OCI-LY7 (cell line): Measurements from ENCODE around the gene MCTP2. TPM values are rescaled to one million over a fixed set of nuclear protein-coding genes. Genes with fewer than 3 reads are reported as not detected.

Experiments used
- BruUV-seq: library from RNA; stranded (reverse); fragments of 400-500 nt; replicated peaks from 2 replicates; lab custom pipeline; 2021; lab: Mats Ljungman, UMichigan
- CTCF ChIA-PET: fragments of 300-600 bp; sonication (Branson Sonifier 250); formaldehyde crosslinking; loops from one replicate; lab custom pipeline; 2022; ENCODE audit warnings: antibody characterized with exemption; ENCODE audit not compliant: unreplicated experiment; lab: Charles Lee
- POLR2A ChIA-PET: fragments of 300-600 bp; sonication (Branson Sonifier 250); formaldehyde crosslinking; loops from one replicate; lab custom pipeline; 2022; ENCODE audit warnings: antibody characterized with exemption; lab: Charles Lee
- DNase-seq: peaks from one replicate; pipeline ENCODE4 v3.0.0-alpha.2; 2015; ENCODE audit warnings: low spot score
- H2AFZ ChIP-seq: fragments of 200-600 bp; sonication (generic), shearing (Covaris generic); 2 replicates; pipeline ENCODE4 v1.6.1; 2014; ENCODE audit warnings: mild to moderate bottlenecking, antibody characterized with exemption, low read length, moderate library complexity
- H3K27ac ChIP-seq: fragments of 200-600 bp; sonication (generic); 2 replicates; pipeline ENCODE4 v1.5.1; 2014; ENCODE audit warnings: mixed run types, low read depth, mild to moderate bottlenecking, moderate library complexity, low read length, inconsistent platforms; ENCODE audit not compliant: poor library complexity, severe bottlenecking
- H3K36me3 ChIP-seq: fragments of 200-600 bp; sonication (generic); 2 replicates; pipeline ENCODE4 v1.6.1; 2014; ENCODE audit warnings: mild to moderate bottlenecking, antibody characterized with exemption, low read length, moderate library complexity, mixed read lengths; ENCODE audit not compliant: insufficient read depth
- H3K4me1 ChIP-seq: fragments of 200-600 bp; sonication (generic); 2 replicates; pipeline ENCODE4 v1.5.1; 2014; ENCODE audit warnings: mild to moderate bottlenecking, low read length; ENCODE audit not compliant: insufficient read depth, poor library complexity, severe bottlenecking
- H3K4me2 ChIP-seq: fragments of 200-600 bp; sonication (generic); 2 replicates; pipeline ENCODE4 v1.6.1; 2014; ENCODE audit warnings: mild to moderate bottlenecking, low read length
- H3K4me3 ChIP-seq: fragments of 200-600 bp; sonication (generic); 2 replicates; pipeline ENCODE4 v1.5.1; 2014; ENCODE audit warnings: mild to moderate bottlenecking, low read depth, low read length; ENCODE audit not compliant: poor library complexity, severe bottlenecking
- H3K79me2 ChIP-seq: fragments of 200-600 bp; sonication (generic); 2 replicates; pipeline ENCODE4 v1.6.1; 2016; ENCODE audit warnings: low read depth, mild to moderate bottlenecking, low read length, moderate library complexity, mixed read lengths; ENCODE audit not compliant: insufficient read depth
- H3K9me2 ChIP-seq: fragments of 200-600 bp; sonication (generic); 2 replicates; pipeline ENCODE4 v1.6.1; 2016; ENCODE audit warnings: mild to moderate bottlenecking, low read length, mixed read lengths; ENCODE audit not compliant: insufficient read depth
- H3K9me3 ChIP-seq: fragments of 200-600 bp; sonication (generic); 2 replicates; pipeline ENCODE4 v1.6.1; 2014; ENCODE audit warnings: mild to moderate bottlenecking, mixed run types, low read length, mixed read lengths
- H4K20me1 ChIP-seq: fragments of 200-600 bp; sonication (generic); 2 replicates; pipeline ENCODE4 v1.6.1; 2014; ENCODE audit warnings: mild to moderate bottlenecking, antibody characterized with exemption, low read length, moderate library complexity, mixed read lengths; ENCODE audit not compliant: insufficient read depth
- EZH2phosphoT487 ChIP-seq: fragments of 200-600 bp; sonication (generic); IDR thresholded peaks from 2 replicates; pipeline ENCODE4 v1.6.1; 2018; ENCODE audit warnings: low read depth, borderline replicate concordance, mild to moderate bottlenecking, mixed run types, antibody characterized with exemption, low read length, moderate library complexity, mixed read lengths
- intact Hi-C: fragments of 100-400 bp; cut with micrococcal nuclease; formaldehyde crosslinking; loops from one replicate; pipeline ENCODE4 v1.10.0; 2022; ENCODE audit not compliant: unreplicated experiment
- total RNA-seq, 2 experiments: library from RNA; depleted of rRNA in 1 of 2; stranded (reverse); fragments of >200 nt in 1 of 2; shearing (Covaris generic) in 1 of 2; gene quantifications; 2 replicates each; pipeline ENCODE4 v1.2.3, GENCODE V29; 2014 to 2022
- TF ChIP-seq, protein P1 (sequence below): fragments of 200-600 bp; sonication (generic); conservative IDR thresholded peaks from 2 replicates; pipeline ENCODE4 v1.5.1; 2014; ENCODE audit warnings: mild to moderate bottlenecking, antibody characterized with exemption, low read length, moderate library complexity, mixed read lengths

The MCTP2 gene
- total RNA-seq, 2 experiments from 2014 or later, result 73.2 to 90.6 TPM

GRCh38 chr15:94421706-94422105 lies 190.3 kb downstream of the MCTP2 start:
- Histone ChIP-seq H3K4me3 (no peak overlapping the region), H4K20me1 (no peaks in the 10 kb centered on the region), H3K4me1 (no peaks in the 10 kb centered on the region), H3K79me2 (no peaks in the 10 kb centered on the region), H3K9me2 (no peaks in the 10 kb centered on the region), H3K36me3 (no peaks in the 10 kb centered on the region), H3K9me3 (no peaks in the 10 kb centered on the region), H2AFZ (no peak overlapping the region), H3K4me2 (no peak overlapping the region), H3K27ac (no peak overlapping the region)
- DNase-seq, result no peak
- ChIA-PET CTCF (no interaction called here), POLR2A (interaction anchor here (0.7 to 1.2 kb wide), 2 partner anchors 9 to 33 kb away, joined by 3 read pairs; no protein-coding TSS in a partner anchor)
- no TSS peak for BruUV-seq
- TF ChIP-seq, protein P1, sequence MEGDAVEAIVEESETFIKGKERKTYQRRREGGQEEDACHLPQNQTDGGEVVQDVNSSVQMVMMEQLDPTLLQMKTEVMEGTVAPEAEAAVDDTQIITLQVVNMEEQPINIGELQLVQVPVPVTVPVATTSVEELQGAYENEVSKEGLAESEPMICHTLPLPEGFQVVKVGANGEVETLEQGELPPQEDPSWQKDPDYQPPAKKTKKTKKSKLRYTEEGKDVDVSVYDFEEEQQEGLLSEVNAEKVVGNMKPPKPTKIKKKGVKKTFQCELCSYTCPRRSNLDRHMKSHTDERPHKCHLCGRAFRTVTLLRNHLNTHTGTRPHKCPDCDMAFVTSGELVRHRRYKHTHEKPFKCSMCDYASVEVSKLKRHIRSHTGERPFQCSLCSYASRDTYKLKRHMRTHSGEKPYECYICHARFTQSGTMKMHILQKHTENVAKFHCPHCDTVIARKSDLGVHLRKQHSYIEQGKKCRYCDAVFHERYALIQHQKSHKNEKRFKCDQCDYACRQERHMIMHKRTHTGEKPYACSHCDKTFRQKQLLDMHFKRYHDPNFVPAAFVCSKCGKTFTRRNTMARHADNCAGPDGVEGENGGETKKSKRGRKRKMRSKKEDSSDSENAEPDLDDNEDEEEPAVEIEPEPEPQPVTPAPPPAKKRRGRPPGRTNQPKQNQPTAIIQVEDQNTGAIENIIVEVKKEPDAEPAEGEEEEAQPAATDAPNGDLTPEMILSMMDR, result no peak
- TF ChIP-seq EZH2phosphoT487, result no peak
- intact Hi-C loops, result no loop called here

DNA sequence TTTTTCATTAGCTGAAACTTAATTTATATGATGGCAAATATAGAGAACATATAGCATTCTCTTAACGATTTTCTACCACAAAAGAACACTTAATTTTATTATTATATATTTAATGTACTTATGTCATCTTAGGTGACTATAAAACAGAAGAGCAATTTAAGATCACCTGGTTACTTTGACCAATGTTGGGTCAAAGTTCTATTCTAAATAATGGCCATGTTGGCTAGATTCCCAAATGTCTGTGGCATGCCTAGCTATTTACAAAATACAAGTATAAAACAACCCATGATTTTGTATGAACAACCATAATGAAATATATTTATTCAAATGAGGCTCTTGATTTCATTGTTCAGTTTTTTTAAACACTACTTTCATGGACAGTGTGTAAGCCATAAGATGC lies 200.9 kb downstream of the MCTP2 start:
- Histone ChIP-seq H3K9me3 (0 out of 2 replicates have a peak, but pooled peaks cover 8% of the 10 kb centered on the region), H3K4me1 (no peaks in the 10 kb centered on the region), H3K9me2 (no peaks in the 10 kb centered on the region), H4K20me1 (no peaks in the 10 kb centered on the region), H3K4me3 (no peak overlapping the region), H3K4me2 (no peak overlapping the region), H3K79me2 (no peaks in the 10 kb centered on the region), H3K27ac (no peak overlapping the region), H3K36me3 (peaks cover 15% of the 10 kb centered on the region), H2AFZ (no peak overlapping the region)
- POLR2A ChIA-PET, result interaction anchor here (1.6 kb wide), 1 partner anchor 22 kb away, joined by 3 read pairs; no protein-coding TSS in a partner anchor
- no peak for DNase-seq
- no TSS peak for BruUV-seq
- intact Hi-C loops, result no loop called here
- TF ChIP-seq, protein P1, result no peak
- no peak for TF ChIP-seq EZH2phosphoT487
- CTCF ChIA-PET, result no interaction called here

GRCh38 chr15:94439158-94439557 lies 207.8 kb downstream of the MCTP2 start:
- no TSS peak for BruUV-seq
- no peaks in the 10 kb centered on the region for H3K9me3 ChIP-seq
- no peaks in the 10 kb centered on the region for H4K20me1 ChIP-seq
- no peak overlapping the region for H3K27ac ChIP-seq
- CTCF ChIA-PET, result no interaction called here
- H3K9me2 ChIP-seq, result no peaks in the 10 kb centered on the region
- POLR2A ChIA-PET, result no interaction called here
- peaks cover 13% of the 10 kb centered on the region for H3K36me3 ChIP-seq
- no peak overlapping the region for H3K4me3 ChIP-seq
- H2AFZ ChIP-seq, result no peak overlapping the region
- TF ChIP-seq, protein P1, result no peak
- TF ChIP-seq EZH2phosphoT487, result no peak
- no peak overlapping the region for H3K4me2 ChIP-seq
- intact Hi-C loops, result no loop called here
- DNase-seq, result no peak
- H3K79me2 ChIP-seq, result no peaks in the 10 kb centered on the region
- H3K4me1 ChIP-seq, result no peaks in the 10 kb centered on the region
